ENCODE data around the gene DCDC1.

GRCh38 chr11:30889143-30889794 lies 480.3 kb downstream of the DCDC1 start:
- no peak for TF ChIP-seq EZH2phosphoT487 (IDR thresholded peaks at IDR 0.05; ENCODE audit: low read depth)
- TF ChIP-seq, protein P1, sequence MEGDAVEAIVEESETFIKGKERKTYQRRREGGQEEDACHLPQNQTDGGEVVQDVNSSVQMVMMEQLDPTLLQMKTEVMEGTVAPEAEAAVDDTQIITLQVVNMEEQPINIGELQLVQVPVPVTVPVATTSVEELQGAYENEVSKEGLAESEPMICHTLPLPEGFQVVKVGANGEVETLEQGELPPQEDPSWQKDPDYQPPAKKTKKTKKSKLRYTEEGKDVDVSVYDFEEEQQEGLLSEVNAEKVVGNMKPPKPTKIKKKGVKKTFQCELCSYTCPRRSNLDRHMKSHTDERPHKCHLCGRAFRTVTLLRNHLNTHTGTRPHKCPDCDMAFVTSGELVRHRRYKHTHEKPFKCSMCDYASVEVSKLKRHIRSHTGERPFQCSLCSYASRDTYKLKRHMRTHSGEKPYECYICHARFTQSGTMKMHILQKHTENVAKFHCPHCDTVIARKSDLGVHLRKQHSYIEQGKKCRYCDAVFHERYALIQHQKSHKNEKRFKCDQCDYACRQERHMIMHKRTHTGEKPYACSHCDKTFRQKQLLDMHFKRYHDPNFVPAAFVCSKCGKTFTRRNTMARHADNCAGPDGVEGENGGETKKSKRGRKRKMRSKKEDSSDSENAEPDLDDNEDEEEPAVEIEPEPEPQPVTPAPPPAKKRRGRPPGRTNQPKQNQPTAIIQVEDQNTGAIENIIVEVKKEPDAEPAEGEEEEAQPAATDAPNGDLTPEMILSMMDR (IDR thresholded peaks at IDR 0.05; ENCODE audit: low read depth, low read length) = no peak
